AG08395 (cell line): Measurements from ENCODE around the gene CARM1.
"Not testable (repeated sequence)": the region's sequence is repeated elsewhere in the genome, so short reads cannot be mapped to it uniquely, and the experiment has no call there.

Experiments
- DNase-seq: peaks from one replicate; pipeline ENCODE4 v3.0.0; 2012; ENCODE audit warnings: mixed read lengths, low spot score

Gene CARM1

GRCh38 chr19:10846500-10847202 is 24.7 kb upstream of the CARM1 start:
- DNase-seq = no peak

- no peak for DNase-seq
Measured at GRCh38 chr19:10848230-10848856, 23.0 kb upstream of the CARM1 start, which contains the start of gene C19orf38. TSS of gene C19orf38 (plus strand) at chr19:10848415. CDS start at chr19:10848509, 94 bp downstream.

DNA sequence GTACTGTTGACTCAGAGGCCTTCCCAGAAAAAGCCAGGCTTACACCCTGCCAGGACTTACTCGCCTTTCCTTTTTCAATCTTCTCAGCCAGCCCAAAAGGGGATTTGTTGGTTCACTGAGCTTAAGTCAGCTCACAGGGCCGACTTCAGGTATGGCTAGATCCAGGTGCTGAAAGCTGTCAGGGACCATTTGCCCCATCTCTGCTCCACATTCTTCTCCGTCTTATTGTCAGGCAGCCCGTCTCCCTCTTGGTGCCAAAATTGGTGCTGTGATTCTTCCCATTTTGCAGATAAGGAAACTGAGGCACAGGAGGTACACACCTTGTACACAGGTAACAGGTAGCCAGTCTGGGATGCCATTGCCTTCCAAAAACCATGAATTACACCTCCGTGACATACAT is 20.7 kb upstream of the CARM1 start:
- no peak for DNase-seq

DNA sequence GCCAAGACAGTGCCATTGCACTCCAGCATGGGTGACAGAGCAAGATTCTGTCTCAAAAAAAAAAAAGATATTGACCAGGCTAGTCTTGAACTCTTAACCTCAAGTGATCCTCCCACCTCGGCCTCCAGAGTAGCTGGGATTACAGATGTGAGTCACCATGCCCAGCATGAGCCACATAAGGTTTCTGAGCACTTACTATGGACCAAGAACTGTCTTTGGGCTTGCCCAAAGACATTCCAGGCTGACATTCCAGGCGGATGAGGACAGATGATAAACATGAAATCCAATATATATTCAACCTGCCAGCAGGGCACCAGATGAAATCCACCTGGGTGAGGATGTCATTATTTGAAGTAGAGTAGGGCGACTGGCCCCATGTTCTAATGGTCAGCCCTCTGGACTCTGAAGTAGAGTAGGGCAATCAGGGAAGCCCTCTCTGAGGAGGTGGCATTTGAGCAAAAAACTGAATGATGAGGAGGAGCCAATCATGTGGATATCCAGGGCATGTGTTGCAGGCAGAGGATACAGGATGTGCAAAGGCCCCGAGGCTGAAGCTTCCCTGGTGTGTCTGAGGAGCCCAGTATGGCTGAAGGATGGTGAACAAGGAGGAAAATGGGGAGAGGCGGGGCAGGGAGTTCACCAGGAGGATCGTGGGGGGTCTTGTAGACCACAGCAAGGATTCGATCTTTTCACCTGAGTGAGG is 19.1 kb upstream of the CARM1 start:
- no peak for DNase-seq

- no peak for DNase-seq
Measured at GRCh38 chr19:10852941-10853340, 18.4 kb upstream of the CARM1 start.

- no peak for DNase-seq
Measured at GRCh38 chr19:10854350-10855089, 16.8 kb upstream of the CARM1 start.

DNA sequence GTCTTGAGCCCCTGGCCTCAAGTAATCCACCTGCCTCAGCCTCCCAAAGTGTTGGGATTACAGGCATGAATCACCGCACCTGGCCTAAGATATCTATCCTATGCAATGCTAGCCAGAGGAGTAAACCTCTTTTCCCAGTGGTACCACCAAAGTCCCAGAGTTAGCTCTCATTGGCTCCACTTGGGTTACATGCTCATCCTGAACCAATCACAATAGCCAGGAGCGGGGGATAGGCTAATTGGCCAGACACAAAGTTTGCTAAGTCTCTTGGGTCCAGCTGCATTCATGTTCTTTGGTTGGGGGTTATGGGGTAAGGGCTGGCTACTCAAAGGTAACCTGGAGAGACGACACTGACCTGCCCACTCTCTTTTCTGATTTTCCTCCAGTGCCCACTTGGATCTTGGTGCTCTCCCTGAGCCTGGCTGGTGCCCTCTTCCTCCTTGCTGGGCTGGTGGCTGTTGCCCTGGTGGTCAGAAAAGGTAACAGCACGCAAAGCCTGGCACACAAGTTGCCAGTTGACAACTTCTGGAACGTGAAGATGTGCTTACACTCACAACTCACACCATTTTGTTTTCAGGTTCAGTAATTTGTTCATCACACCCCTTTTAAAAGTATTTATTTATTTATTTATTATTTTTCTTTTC is 15.4 kb upstream of the CARM1 start:
- DNase-seq = no peak

- DNase-seq = not testable (repeated sequence)
Measured at GRCh38 chr19:10856899-10857298, 14.5 kb upstream of the CARM1 start.

- DNase-seq = no peak
Measured at GRCh38 chr19:10858204-10858828, 13.0 kb upstream of the CARM1 start.

- DNase-seq = no peak
Measured at GRCh38 chr19:10861103-10861651, 10.2 kb upstream of the CARM1 start.

- no peak for DNase-seq
Measured at GRCh38 chr19:10862561-10863106, 8.7 kb upstream of the CARM1 start.

GRCh38 chr19:10863107-10863717 is 8.1 kb upstream of the CARM1 start:
- no peak for DNase-seq

DNA sequence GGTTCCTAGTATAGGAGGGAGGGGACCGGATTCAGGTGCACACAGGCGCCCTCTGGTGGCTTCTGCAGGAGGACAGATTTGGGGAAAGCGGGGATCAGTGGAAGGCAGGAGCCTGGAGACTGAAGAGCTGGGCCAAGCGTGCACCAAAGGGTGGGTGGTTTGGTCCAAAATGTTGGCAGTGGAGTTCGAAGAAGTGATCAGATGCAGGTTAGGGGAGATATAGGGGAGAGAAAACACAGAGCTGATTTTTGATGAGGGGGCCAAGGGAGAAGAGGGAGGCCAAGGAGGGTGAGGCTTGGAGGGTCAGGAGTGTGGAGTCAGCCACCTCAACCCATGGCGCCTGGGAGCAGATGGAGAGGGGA is 6.8 kb upstream of the CARM1 start:
- DNase-seq = peak; percentile 91

DNA sequence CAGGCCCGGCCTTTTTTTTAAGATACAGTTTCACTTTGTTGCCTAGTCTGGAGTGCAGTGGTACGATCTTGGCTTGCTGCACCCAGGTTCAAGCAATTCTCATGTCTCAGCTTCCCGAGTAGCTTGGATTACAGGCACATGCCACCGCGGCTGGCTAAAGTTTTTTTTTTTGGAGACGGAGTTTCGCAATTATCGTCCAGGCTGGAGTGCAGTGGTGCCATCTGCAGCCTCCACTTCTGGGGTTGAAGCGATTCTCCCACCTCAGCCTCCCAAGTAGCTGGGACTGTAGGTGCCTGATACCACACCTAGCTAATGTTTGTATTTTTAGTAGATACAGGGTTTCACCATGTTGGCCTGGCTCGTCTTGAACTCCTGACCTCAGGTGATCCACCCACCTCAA is 4.9 kb upstream of the CARM1 start:
- DNase-seq = no peak

DNA sequence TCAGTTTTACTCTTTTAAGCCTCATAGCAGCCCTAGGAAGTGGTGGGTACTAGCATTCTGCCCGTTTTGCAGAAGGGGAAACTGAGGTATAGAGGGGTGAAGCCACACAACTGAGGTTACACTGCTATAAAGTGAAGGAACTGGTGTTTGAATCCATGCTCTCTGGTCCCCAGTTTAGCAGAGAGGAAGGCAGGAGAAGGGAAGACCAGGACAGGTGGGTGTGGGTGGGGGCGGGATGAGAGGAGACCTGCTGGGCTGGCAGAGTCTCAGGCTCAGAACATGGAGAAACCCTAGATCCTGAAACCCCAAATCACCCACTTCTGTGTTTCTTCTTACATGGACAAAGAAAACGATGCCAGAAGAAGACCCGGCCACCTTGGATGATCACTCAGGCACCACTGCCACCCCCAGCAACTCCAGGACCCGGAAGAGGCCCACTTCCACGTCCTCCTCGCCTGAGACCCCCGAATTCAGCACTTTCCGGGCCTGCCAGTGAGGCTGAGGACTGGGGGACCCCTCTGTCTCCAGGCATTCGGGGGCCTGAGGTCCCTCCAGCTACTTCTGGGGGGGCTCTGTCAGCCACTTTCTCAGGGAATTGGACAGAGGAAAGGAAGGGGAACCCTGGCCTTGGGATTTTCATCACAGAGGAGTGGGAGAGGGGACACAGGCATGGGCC is 2.3 kb upstream of the CARM1 start:
- no peak for DNase-seq

GRCh38 chr19:10869872-10870311 is 1.5 kb upstream of the CARM1 start:
- not testable (repeated sequence) for DNase-seq

DNA sequence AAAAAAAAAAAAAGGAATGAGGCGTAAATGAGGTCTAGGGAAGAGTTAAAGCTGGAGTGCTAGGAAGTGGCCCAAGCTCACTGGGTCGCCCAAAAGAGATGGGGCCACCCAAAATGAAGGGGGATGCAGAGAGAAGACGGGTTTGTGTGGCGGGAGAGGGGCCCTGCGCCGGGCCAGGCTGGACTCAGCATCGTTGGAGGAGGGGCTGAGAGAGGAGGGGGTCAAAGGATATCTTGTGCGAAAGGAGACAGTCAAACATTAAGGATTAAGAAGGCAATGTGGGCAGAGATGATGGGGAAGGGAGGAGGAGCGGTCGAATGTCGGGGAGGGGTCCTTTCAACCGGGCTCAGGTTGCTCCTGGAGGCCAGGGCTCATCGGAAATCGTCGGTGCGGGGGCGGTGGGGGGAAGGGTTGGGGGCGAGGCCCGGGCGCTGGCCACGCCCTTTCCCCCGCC is 825 bp upstream of the CARM1 start:
- no peak for DNase-seq

DNA sequence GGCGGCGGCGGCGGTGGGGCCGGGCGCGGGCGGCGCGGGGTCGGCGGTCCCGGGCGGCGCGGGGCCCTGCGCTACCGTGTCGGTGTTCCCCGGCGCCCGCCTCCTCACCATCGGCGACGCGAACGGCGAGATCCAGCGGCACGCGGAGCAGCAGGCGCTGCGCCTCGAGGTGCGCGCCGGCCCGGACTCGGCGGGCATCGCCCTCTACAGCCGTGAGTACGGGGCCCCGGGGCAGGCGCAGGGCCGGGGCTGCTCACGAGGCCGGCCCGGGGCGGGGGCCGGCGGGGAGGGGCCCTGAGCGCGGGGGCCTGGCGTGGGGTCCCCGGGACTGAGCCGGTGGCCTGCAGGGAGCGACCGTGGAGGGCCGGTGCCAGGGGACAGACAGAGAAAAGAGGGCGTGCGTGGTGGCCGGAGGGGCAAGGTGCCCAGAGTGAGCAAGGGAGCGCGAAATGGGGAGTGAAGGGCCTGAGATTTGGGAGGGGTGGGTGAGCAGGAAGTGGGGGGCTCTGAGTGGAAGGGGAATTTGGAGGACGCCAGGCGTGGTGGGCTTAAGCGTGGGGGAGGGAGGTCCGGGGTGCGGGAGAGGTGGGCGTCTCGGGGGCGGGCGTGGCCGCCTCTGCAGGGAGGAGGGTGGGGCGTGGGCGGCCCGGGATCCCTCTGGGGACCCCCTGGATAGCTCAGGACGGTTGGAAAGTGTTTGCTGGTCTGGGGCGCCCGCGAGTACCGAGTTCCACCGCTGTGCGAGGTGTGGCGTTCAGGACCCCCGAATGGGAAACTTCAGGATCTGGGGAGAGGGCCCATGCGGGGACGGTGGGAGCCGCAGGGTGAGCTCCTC is 575 bp downstream of the CARM1 start:
- no peak for DNase-seq
